Mucosa of descending colon (tissue), 3 donors: ENCODE measurements around the gene TADA2A. TPM values are rescaled to one million over a fixed set of nuclear protein-coding genes. Genes with fewer than 3 reads are reported as not detected.

Experiments
- ATAC-seq: fragments of 200-7000 bp; cut with Tn5 transposase; one replicate; pipeline ENCODE4 v1.9.1; 2020; ENCODE audit warnings: mild to moderate bottlenecking, moderate library complexity
- DNase-seq, 3 donors: peaks; one replicate each; pipeline ENCODE4 v3.0.0-alpha.2; 2020
- H3K36me3 ChIP-seq: fragments of 200-600 bp; one replicate; pipeline ENCODE4 v1.8.0; 2021; ENCODE audit warnings: low read depth, mild to moderate bottlenecking
- H3K4me1 ChIP-seq: fragments of 200-600 bp; one replicate; pipeline ENCODE4 v1.8.0; 2021; ENCODE audit warnings: low read depth, mild to moderate bottlenecking
- H3K4me3 ChIP-seq: fragments of 200-600 bp; one replicate; pipeline ENCODE4 v1.8.0; 2021; ENCODE audit warnings: mild to moderate bottlenecking
- H3K9me3 ChIP-seq: fragments of 200-600 bp; one replicate; pipeline ENCODE4 v1.8.0; 2021; ENCODE audit warnings: mild to moderate bottlenecking
- intact Hi-C, 2 donors: fragments of 100-400 bp; cut with DNase I in 1 of 2; cut with micrococcal nuclease in 1 of 2; formaldehyde crosslinking; loops; one replicate each; pipeline versions ENCODE4 v1.11.0 to v1.11.1; 2022; cut with DNase I, micrococcal nuclease
- total RNA-seq, 3 donors: library from RNA; stranded (reverse); fragmentation: NEBNext Ultra II Directional in 2 of 3; extraction: Animal tissue kit (Norgen Biotek cat#: 25700) in 2 of 3; gene quantifications; one replicate each; pipeline versions ENCODE4 v1.2.1 to v1.2.4, GENCODE V29; 2021 to 2023
- TF ChIP-seq, protein P1 (sequence below): fragments of 200-600 bp; IDR thresholded peaks from one replicate; pipeline ENCODE4 v1.8.0; 2022; ENCODE audit warnings: antibody characterized with exemption, mild to moderate bottlenecking
- donor health status: DM: no; HTN: no; CAD: no; lungs with moderate emphysema.
- donor health status: DM: no; HTN: no; CAD: no.
- donor health status: DM: no; HTN: yes; CAD: no.

The TADA2A gene
- total RNA-seq, 3 donors from 2014 or later, result 22.8 to 29.6 (median 28.0) TPM

DNA sequence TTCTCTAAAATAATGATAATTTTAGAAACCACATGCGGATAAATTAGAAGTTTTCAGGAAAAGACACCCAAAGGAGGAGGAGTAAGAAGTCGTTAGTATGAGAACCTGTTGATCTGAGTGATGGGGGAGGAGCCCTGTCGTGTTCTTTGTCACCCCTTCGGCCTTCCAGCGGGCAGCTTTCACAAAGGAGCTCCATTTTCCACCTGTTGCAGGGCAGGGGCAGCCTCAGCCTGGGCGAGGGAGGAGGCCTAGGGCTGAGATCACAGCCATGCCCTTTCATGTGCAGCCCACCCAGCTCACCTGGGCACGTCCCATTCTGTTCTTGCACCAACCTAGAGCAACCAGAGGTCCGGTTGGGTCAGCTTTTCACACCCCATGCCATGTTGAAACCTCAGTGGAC lies 88.3 kb downstream of the TADA2A start:
- intact Hi-C loops, result no loop called here
- DNase-seq (no peak), ATAC-seq (no peak)
- TF ChIP-seq, protein P1, sequence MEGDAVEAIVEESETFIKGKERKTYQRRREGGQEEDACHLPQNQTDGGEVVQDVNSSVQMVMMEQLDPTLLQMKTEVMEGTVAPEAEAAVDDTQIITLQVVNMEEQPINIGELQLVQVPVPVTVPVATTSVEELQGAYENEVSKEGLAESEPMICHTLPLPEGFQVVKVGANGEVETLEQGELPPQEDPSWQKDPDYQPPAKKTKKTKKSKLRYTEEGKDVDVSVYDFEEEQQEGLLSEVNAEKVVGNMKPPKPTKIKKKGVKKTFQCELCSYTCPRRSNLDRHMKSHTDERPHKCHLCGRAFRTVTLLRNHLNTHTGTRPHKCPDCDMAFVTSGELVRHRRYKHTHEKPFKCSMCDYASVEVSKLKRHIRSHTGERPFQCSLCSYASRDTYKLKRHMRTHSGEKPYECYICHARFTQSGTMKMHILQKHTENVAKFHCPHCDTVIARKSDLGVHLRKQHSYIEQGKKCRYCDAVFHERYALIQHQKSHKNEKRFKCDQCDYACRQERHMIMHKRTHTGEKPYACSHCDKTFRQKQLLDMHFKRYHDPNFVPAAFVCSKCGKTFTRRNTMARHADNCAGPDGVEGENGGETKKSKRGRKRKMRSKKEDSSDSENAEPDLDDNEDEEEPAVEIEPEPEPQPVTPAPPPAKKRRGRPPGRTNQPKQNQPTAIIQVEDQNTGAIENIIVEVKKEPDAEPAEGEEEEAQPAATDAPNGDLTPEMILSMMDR, result no peak
- H3K4me1 ChIP-seq, result peaks cover 3% of the 10 kb centered on the region
- H3K36me3 ChIP-seq, result no peaks in the 10 kb centered on the region
- H3K9me3 ChIP-seq, result no peaks in the 10 kb centered on the region
- no peak overlapping the region for H3K4me3 ChIP-seq

- no peak for DNase-seq
- Histone ChIP-seq H3K9me3 (no peaks in the 10 kb centered on the region), H3K4me1 (no peaks in the 10 kb centered on the region), H3K4me3 (no peak overlapping the region), H3K36me3 (no peaks in the 10 kb centered on the region)
- TF ChIP-seq, protein P1, result no peak
- intact Hi-C loops, result no loop called here
- no peak for ATAC-seq
Measured at GRCh38 chr17:37500378-37500777, 93.7 kb downstream of the TADA2A start.

- no peaks in the 10 kb centered on the region for H3K4me1 ChIP-seq
- H3K9me3 ChIP-seq, result no peaks in the 10 kb centered on the region
- TF ChIP-seq, protein P1, result no peak
- H3K36me3 ChIP-seq, result no peaks in the 10 kb centered on the region
- no peak overlapping the region for H3K4me3 ChIP-seq
- ATAC-seq (no peak), DNase-seq (no peak)
- intact Hi-C loops, result no loop called here
Measured at GRCh38 chr17:37502009-37502936, 95.6 kb downstream of the TADA2A start.

- intact Hi-C loops, result no loop called here
- no peaks in the 10 kb centered on the region for H3K36me3 ChIP-seq
Measured at GRCh38 chr17:37503148-37503547, 96.5 kb downstream of the TADA2A start.

GRCh38 chr17:37505333-37505732 lies 98.6 kb downstream of the TADA2A start:
- TF ChIP-seq, protein P1, result no peak
- DNase-seq, result no peak
- no peak overlapping the region for H3K4me3 ChIP-seq
- no peak for ATAC-seq
- intact Hi-C loops, result no loop called here
- no peaks in the 10 kb centered on the region for H3K9me3 ChIP-seq
- H3K36me3 ChIP-seq, result no peaks in the 10 kb centered on the region
- no peaks in the 10 kb centered on the region for H3K4me1 ChIP-seq

More at GRCh38 chr17:37503148-37503547, 96.5 kb downstream of the TADA2A start:
- H3K9me3 ChIP-seq, result no peaks in the 10 kb centered on the region
- TF ChIP-seq, protein P1, result no peak
- H3K4me3 ChIP-seq, result no peak overlapping the region
- no peak for DNase-seq
- no peaks in the 10 kb centered on the region for H3K4me1 ChIP-seq
- ATAC-seq, result no peak
